Measurements from ENCODE around the gene CAPN8.

Gene CAPN8

GRCh38 chr1:223653015-223653414, 12.5 kb downstream of the CAPN8 start:
- Histone ChIP-seq H3K79me2 (ENCODE audit: insufficient read depth, low read length) (no peaks in the 10 kb centered on the region), H3K27ac (ENCODE audit: low read depth, low read length, poor library complexity, severe bottlenecking) (no peak overlapping the region), H4K20me1 (ENCODE audit: insufficient read depth, low read length) (no peaks in the 10 kb centered on the region), H3K9me2 (ENCODE audit: low read depth, low read length) (no peaks in the 10 kb centered on the region), H3K36me3 (ENCODE audit: insufficient read depth, low read length) (no peaks in the 10 kb centered on the region), H3F3A (ENCODE audit: insufficient read depth, low read length) (no peaks in the 10 kb centered on the region), H3K9ac (ENCODE audit: low read length) (no peak overlapping the region), H3K9me3 (ENCODE audit: low read length) (no peaks in the 10 kb centered on the region), H3K4me3 (ENCODE audit: low read depth, low read length, poor library complexity, severe bottlenecking) (no peak overlapping the region), H2AFZ (ENCODE audit: low read length) (no peak overlapping the region), H3K27me3 (ENCODE audit: insufficient read depth, low read length) (no peaks in the 10 kb centered on the region), H3K4me1 (ENCODE audit: insufficient read depth, low read length, severe bottlenecking) (no peaks in the 10 kb centered on the region), H3K4me2 (ENCODE audit: low read length) (no peak overlapping the region)
- no peak for TF ChIP-seq EZH2 (IDR thresholded peaks at IDR 0.05; ENCODE audit: borderline replicate concordance, low read length)
- TF ChIP-seq CTCF (IDR thresholded peaks at IDR 0.05; ENCODE audit: low read length), result no peak

GRCh38 chr1:223652436-223652941, 13.0 kb downstream of the CAPN8 start:
- Histone ChIP-seq H3F3A (ENCODE audit: insufficient read depth, low read length) (no peaks in the 10 kb centered on the region), H3K9ac (ENCODE audit: low read length) (no peak overlapping the region), H3K27ac (ENCODE audit: low read depth, low read length, poor library complexity, severe bottlenecking) (no peak overlapping the region), H3K27me3 (ENCODE audit: insufficient read depth, low read length) (no peaks in the 10 kb centered on the region), H2AFZ (ENCODE audit: low read length) (no peak overlapping the region), H3K4me3 (ENCODE audit: low read depth, low read length, poor library complexity, severe bottlenecking) (no peak overlapping the region), H3K9me3 (ENCODE audit: low read length) (no peaks in the 10 kb centered on the region), H4K20me1 (ENCODE audit: insufficient read depth, low read length) (no peaks in the 10 kb centered on the region), H3K9me2 (ENCODE audit: low read depth, low read length) (no peaks in the 10 kb centered on the region), H3K36me3 (ENCODE audit: insufficient read depth, low read length) (no peaks in the 10 kb centered on the region), H3K4me1 (ENCODE audit: insufficient read depth, low read length, severe bottlenecking) (no peaks in the 10 kb centered on the region), H3K4me2 (ENCODE audit: low read length) (no peak overlapping the region), H3K79me2 (ENCODE audit: insufficient read depth, low read length) (no peaks in the 10 kb centered on the region)
- TF ChIP-seq CTCF (IDR thresholded peaks at IDR 0.05; ENCODE audit: low read length) (no peak), EZH2 (IDR thresholded peaks at IDR 0.05; ENCODE audit: borderline replicate concordance, low read length) (no peak)

- Histone ChIP-seq H3K79me2 (ENCODE audit: insufficient read depth, low read length) (no peaks in the 10 kb centered on the region), H3K36me3 (ENCODE audit: insufficient read depth, low read length) (no peaks in the 10 kb centered on the region), H3F3A (ENCODE audit: insufficient read depth, low read length) (no peaks in the 10 kb centered on the region), H3K27ac (ENCODE audit: low read depth, low read length, poor library complexity, severe bottlenecking) (no peak overlapping the region), H3K4me3 (ENCODE audit: low read depth, low read length, poor library complexity, severe bottlenecking) (no peak overlapping the region), H3K4me1 (ENCODE audit: insufficient read depth, low read length, severe bottlenecking) (no peaks in the 10 kb centered on the region), H3K9me2 (ENCODE audit: low read depth, low read length) (no peaks in the 10 kb centered on the region), H3K9ac (ENCODE audit: low read length) (no peak overlapping the region), H4K20me1 (ENCODE audit: insufficient read depth, low read length) (no peaks in the 10 kb centered on the region), H3K4me2 (ENCODE audit: low read length) (no peak overlapping the region), H3K27me3 (ENCODE audit: insufficient read depth, low read length) (no peaks in the 10 kb centered on the region), H3K9me3 (ENCODE audit: low read length) (no peaks in the 10 kb centered on the region), H2AFZ (ENCODE audit: low read length) (no peak overlapping the region)
- TF ChIP-seq EZH2 (IDR thresholded peaks at IDR 0.05; ENCODE audit: borderline replicate concordance, low read length) (no peak), CTCF (IDR thresholded peaks at IDR 0.05; ENCODE audit: low read length) (no peak)
These were observed 14.1 kb downstream of the CAPN8 start for GRCh38 chr1:223651291-223651991.

All from OCI-LY1 (cell line).